HCT116 (cell line): Measurements from ENCODE around the gene AHRR. TPM values are rescaled to one million over a fixed set of nuclear protein-coding genes. Genes with fewer than 3 reads are reported as not detected.
A peak's percentile ranks its signal among the peaks of the same experiment; 100 is the strongest.

Experiments
- ATAC-seq: fragments of 200-7000 bp; cut with Tn5 transposase; 2 replicates; pipeline ENCODE4 v1.9.1; 2020; ENCODE audit warnings: mild to moderate bottlenecking, moderate library complexity
- BruUV-seq: library from RNA; stranded (reverse); fragments of 400-500 nt; replicated peaks from 2 replicates; lab custom pipeline; 2021; lab: Mats Ljungman, UMichigan
- CTCF ChIA-PET: fragments of 300-600 bp; sonication (Branson Sonifier 250); formaldehyde crosslinking; loops from one replicate; lab custom pipeline; 2021; ENCODE audit warnings: antibody characterized with exemption; lab: Charles Lee
- POLR2A ChIA-PET: fragments of 300-600, 350-600 bp; sonication (Branson Sonifier 250); formaldehyde crosslinking; loops from one replicate; lab custom pipeline; 2021; ENCODE audit warnings: antibody characterized with exemption; lab: Charles Lee
- RAD21 ChIA-PET, 2 experiments: fragments of 300-600 bp; sonication (Branson Sonifier 250); formaldehyde crosslinking; loops; one replicate each; lab custom pipeline; 2023; ENCODE audit warnings: low total read pairs in 2 of 2; ENCODE audit not compliant: uncharacterized antibody in 2 of 2, unreplicated experiment in 2 of 2, low non-redundant PET in 1 of 2; lab: Charles Lee
- DNase-seq: peaks from one replicate; pipeline ENCODE4 v3.0.0-alpha.2; 2010; ENCODE audit warnings: low read depth, low spot score
- H2AFZ ChIP-seq: fragments of 200-600 bp; shearing (Covaris generic), sonication (generic); 2 replicates; pipeline ENCODE4 v1.6.1; 2017; ENCODE audit warnings: low read depth, mixed run types, mixed read lengths, antibody characterized with exemption, low read length; ENCODE audit not compliant: poor library complexity, severe bottlenecking
- H3K27ac ChIP-seq: 2 replicates; pipeline ENCODE4 v1.5.1; 2012; ENCODE audit warnings: low read depth, low read length
- H3K27me3 ChIP-seq: fragments of 200-600 bp; sonication (generic); 2 replicates; pipeline ENCODE4 v1.6.1; 2016; ENCODE audit warnings: mixed run types, low read length, mixed read lengths; ENCODE audit not compliant: insufficient read depth
- H3K36me3 ChIP-seq, 2 experiments: fragments of 200-500 bp in 1 of 2; fragments of 200-600 bp in 1 of 2; sonication (Bioruptor generic) in 1 of 2; sonication (generic) in 1 of 2; 2 replicates each; pipeline versions ENCODE4 v1.5.1 to v1.6.1; 2014 to 2016; ENCODE audit warnings: low read length in 2 of 2, inconsistent platforms in 1 of 2, mixed read lengths in 1 of 2, mixed run types in 1 of 2; ENCODE audit not compliant: insufficient read depth in 2 of 2, control insufficient read depth in 1 of 2
- H3K4me1 ChIP-seq, 2 experiments: fragments of 200-600 bp in 1 of 2; sonication (generic) in 1 of 2; 2 replicates each; pipeline versions ENCODE4 v1.5.1 to v1.6.1; 2012 to 2017; ENCODE audit warnings: low read length in 2 of 2, inconsistent platforms in 1 of 2, mild to moderate bottlenecking in 1 of 2, mixed read lengths in 1 of 2, mixed run types in 1 of 2, moderate library complexity in 1 of 2; ENCODE audit not compliant: insufficient read depth in 2 of 2, control insufficient read depth in 1 of 2
- H3K4me2 ChIP-seq: fragments of 200-600 bp; sonication (generic); 2 replicates; pipeline ENCODE4 v1.6.1; 2017; ENCODE audit warnings: mixed run types, low read length, mixed read lengths
- H3K4me3 ChIP-seq, 2 experiments: fragments of 200-600 bp in 1 of 2; sonication (generic) in 1 of 2; replicated peaks in 1 of 2; 2 replicates each; pipeline ENCODE4 v1.5.1; 2011 to 2016; ENCODE audit warnings: low read length in 2 of 2, control low read depth in 1 of 2, low read depth in 1 of 2, mild to moderate bottlenecking in 1 of 2, mixed read lengths in 1 of 2, mixed run types in 1 of 2
- H3K79me2 ChIP-seq: fragments of 200-600 bp; sonication (generic); 2 replicates; pipeline ENCODE4 v1.6.1; 2017; ENCODE audit warnings: mild to moderate bottlenecking, mixed run types, low read length, moderate library complexity, mixed read lengths; ENCODE audit not compliant: insufficient read depth
- H3K9ac ChIP-seq: fragments of 200-600 bp; sonication (generic); 2 replicates; pipeline ENCODE4 v1.6.1; 2016; ENCODE audit warnings: low read length, mixed read lengths
- H3K9me2 ChIP-seq: fragments of 200-600 bp; sonication (generic), shearing (Covaris generic); 2 replicates; pipeline ENCODE4 v1.6.1; 2017; ENCODE audit warnings: mixed run types, mild to moderate bottlenecking, moderate library complexity; ENCODE audit not compliant: insufficient read depth
- H3K9me3 ChIP-seq, 2 experiments: fragments of 200-500 bp in 1 of 2; fragments of 200-600 bp in 1 of 2; sonication (Bioruptor generic) in 1 of 2; sonication (generic) in 1 of 2; 2 replicates each; pipeline ENCODE4 v1.6.1; 2014 to 2017; ENCODE audit warnings: low read length in 2 of 2, mixed read lengths in 2 of 2, inconsistent platforms in 1 of 2, low read depth in 1 of 2, mild to moderate bottlenecking in 1 of 2, mixed run types in 1 of 2, moderate library complexity in 1 of 2; ENCODE audit not compliant: control insufficient read depth in 1 of 2, insufficient read depth in 1 of 2
- H4K20me1 ChIP-seq: fragments of 200-600 bp; sonication (generic), shearing (Covaris generic); 2 replicates; pipeline ENCODE4 v1.6.1; 2017; ENCODE audit warnings: mixed run types, mild to moderate bottlenecking, moderate library complexity; ENCODE audit not compliant: insufficient read depth
- CBX3 ChIP-seq: IDR thresholded peaks from 2 replicates; pipeline ENCODE4 v1.6.1; 2012; ENCODE audit warnings: low read depth
- EGR1 ChIP-seq: IDR thresholded peaks from 2 replicates; pipeline ENCODE4 v1.6.1; 2012; ENCODE audit warnings: low read depth
- ELF1 ChIP-seq: IDR thresholded peaks from 2 replicates; pipeline ENCODE4 v1.6.1; 2012; ENCODE audit warnings: low read depth, borderline replicate concordance
- EZH2 ChIP-seq: fragments of 200-600 bp; sonication (generic); IDR thresholded peaks from 2 replicates; pipeline ENCODE4 v1.6.1; 2017; ENCODE audit warnings: antibody characterized with exemption, mixed run types
- JUND ChIP-seq: IDR thresholded peaks from 2 replicates; pipeline ENCODE4 v1.6.1; 2012
- POLR2AphosphoS5 ChIP-seq: IDR thresholded peaks from 2 replicates; pipeline ENCODE4 v1.6.1; 2011; ENCODE audit warnings: mild to moderate bottlenecking, low read depth, low read length, moderate library complexity
- SIN3A ChIP-seq: IDR thresholded peaks from 2 replicates; pipeline ENCODE4 v1.6.1; 2012; ENCODE audit warnings: low read depth
- TCF7L2 ChIP-seq: IDR thresholded peaks from 2 replicates; pipeline ENCODE4 v1.7.0; 2011; ENCODE audit warnings: borderline replicate concordance, inconsistent platforms; ENCODE audit not compliant: insufficient read depth, insufficient read length; ENCODE audit errors: extremely low read depth
- YY1 ChIP-seq: IDR thresholded peaks from 2 replicates; pipeline ENCODE4 v1.6.1; 2011; ENCODE audit warnings: low read length, low read depth, moderate library complexity, mild to moderate bottlenecking; ENCODE audit not compliant: insufficient replicate concordance; ENCODE audit errors: extremely low read depth
- ZFX ChIP-seq: fragments of 450-650 bp; IDR thresholded peaks from 2 replicates; pipeline ENCODE4 v1.6.1; 2017
- ZNF274 ChIP-seq: fragments of 200-500 bp; sonication (Bioruptor generic); IDR thresholded peaks from 2 replicates; pipeline ENCODE4 v1.6.1; 2014; ENCODE audit warnings: mild to moderate bottlenecking, low read depth, low read length, inconsistent platforms
- intact Hi-C: fragments of 100-400 bp; cut with micrococcal nuclease; formaldehyde crosslinking; loops from 2 replicates; pipeline ENCODE4 v1.10.0; 2022
- total RNA-seq: library from RNA; stranded (reverse); gene quantifications from one replicate; pipeline ENCODE4 v1.2.1, GENCODE V29; 2021; ENCODE audit not compliant: unreplicated experiment
- TF ChIP-seq, protein P1 (sequence below), 3 experiments: fragments of 200-600 bp in 1 of 3; sonication (generic) in 1 of 3; IDR thresholded peaks in 2 of 3; conservative IDR thresholded peaks in 1 of 3; 2 replicates each; pipeline ENCODE4 v1.5.1; 2012 to 2017; ENCODE audit warnings: low read depth in 2 of 3, low read length in 2 of 3, antibody characterized with exemption in 1 of 3, borderline replicate concordance in 1 of 3, control low read depth in 1 of 3, mild to moderate bottlenecking in 1 of 3, mixed read lengths in 1 of 3, mixed run types in 1 of 3, moderate library complexity in 1 of 3; ENCODE audit not compliant: insufficient read depth in 1 of 3
- TF ChIP-seq, protein P2 (sequence below): IDR thresholded peaks from 2 replicates; pipeline ENCODE4 v1.6.1; 2012
- TF ChIP-seq, protein P3 (sequence below): IDR thresholded peaks from 2 replicates; pipeline ENCODE4 v1.6.1; 2012
- TF ChIP-seq, protein P4 (sequence below): IDR thresholded peaks from 2 replicates; pipeline ENCODE4 v1.6.1; 2012; ENCODE audit warnings: low read depth
- TF ChIP-seq, protein P5 (sequence below): IDR thresholded peaks from 2 replicates; pipeline ENCODE4 v1.6.1; 2011; ENCODE audit warnings: mild to moderate bottlenecking, low read length, moderate library complexity; ENCODE audit not compliant: insufficient replicate concordance; ENCODE audit errors: extremely low read depth

The AHRR gene
- total RNA-seq, 1 experiment from 2014 or later, result 12.7 TPM

DNA sequence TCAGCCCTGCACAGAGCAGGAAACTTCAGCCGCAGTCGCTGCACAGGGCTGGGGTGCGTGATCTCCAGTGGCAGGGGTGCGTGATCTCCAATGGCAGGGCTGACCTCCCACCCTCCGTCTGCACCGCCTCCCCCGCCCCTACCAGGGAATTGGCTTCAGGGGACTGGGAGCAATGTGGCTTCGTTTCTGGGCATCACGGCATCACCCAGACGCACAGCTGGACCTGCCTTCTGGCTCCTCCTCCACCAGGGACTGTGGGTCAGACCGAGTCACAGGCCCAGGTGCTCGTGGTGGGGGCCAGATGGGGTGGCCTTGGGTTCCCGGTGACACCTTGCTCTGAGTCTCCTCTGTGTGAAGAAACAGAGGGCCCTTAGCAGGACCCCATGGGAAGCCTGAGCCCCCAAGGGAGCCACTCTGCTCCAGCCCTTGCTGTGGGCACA lies 51.1 kb downstream of the AHRR start:
- ATAC-seq, result no peak
- Histone ChIP-seq H3K9ac (peak overlapping the region; percentile 73), H3K9me2 (no peaks in the 10 kb centered on the region), H2AFZ (no peak overlapping the region), H3K27me3 (no peaks in the 10 kb centered on the region), H3K79me2 (no peaks in the 10 kb centered on the region; the same call in 1 of the 2 replicates), H3K4me2 (peak overlapping the region; percentile 85), H4K20me1 (no peaks in the 10 kb centered on the region), H3K9me3 (no peaks in the 10 kb centered on the region), H3K27ac (peak overlapping the region; percentile 56; the same call in 1 of the 2 replicates), H3K4me3 (peak overlapping the region in 1 of 2 experiments; percentile 55; a peak in 1 of 4 replicates), H3K36me3 (no peaks in the 10 kb centered on the region), H3K4me1 (peaks cover 16 to 54% of the 10 kb centered on the region in 2 experiments)
- DNase-seq, result no peak
- intact Hi-C loops, result no loop called here
- CTCF ChIA-PET, result no interaction called here
- RAD21 ChIA-PET, result no interaction called here
- POLR2A ChIA-PET, result no interaction called here
- TF ChIP-seq, protein P1, sequence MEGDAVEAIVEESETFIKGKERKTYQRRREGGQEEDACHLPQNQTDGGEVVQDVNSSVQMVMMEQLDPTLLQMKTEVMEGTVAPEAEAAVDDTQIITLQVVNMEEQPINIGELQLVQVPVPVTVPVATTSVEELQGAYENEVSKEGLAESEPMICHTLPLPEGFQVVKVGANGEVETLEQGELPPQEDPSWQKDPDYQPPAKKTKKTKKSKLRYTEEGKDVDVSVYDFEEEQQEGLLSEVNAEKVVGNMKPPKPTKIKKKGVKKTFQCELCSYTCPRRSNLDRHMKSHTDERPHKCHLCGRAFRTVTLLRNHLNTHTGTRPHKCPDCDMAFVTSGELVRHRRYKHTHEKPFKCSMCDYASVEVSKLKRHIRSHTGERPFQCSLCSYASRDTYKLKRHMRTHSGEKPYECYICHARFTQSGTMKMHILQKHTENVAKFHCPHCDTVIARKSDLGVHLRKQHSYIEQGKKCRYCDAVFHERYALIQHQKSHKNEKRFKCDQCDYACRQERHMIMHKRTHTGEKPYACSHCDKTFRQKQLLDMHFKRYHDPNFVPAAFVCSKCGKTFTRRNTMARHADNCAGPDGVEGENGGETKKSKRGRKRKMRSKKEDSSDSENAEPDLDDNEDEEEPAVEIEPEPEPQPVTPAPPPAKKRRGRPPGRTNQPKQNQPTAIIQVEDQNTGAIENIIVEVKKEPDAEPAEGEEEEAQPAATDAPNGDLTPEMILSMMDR (IDR thresholded peaks at IDR 0.05 in 2 of 3, conservative IDR thresholded peaks at IDR 0.05 in 1 of 3; ENCODE audit: borderline replicate concordance in 1 of 3, insufficient read depth in 1 of 3, low read depth in 2 of 3, low read length in 2 of 3), result no peak
- TF ChIP-seq SIN3A (no peak), ZNF274 (no peak), ELF1 (no peak), TCF7L2 (no peak), EGR1 (no peak), JUND (no peak), POLR2AphosphoS5 (no peak), YY1 (no peak), ZFX (no peak), CBX3 (no peak), EZH2 (no peak)
- TF ChIP-seq, protein P2, sequence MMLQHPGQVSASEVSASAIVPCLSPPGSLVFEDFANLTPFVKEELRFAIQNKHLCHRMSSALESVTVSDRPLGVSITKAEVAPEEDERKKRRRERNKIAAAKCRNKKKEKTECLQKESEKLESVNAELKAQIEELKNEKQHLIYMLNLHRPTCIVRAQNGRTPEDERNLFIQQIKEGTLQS, result no peak
- TF ChIP-seq, protein P3, sequence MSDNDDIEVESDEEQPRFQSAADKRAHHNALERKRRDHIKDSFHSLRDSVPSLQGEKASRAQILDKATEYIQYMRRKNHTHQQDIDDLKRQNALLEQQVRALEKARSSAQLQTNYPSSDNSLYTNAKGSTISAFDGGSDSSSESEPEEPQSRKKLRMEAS, result no peak
- TF ChIP-seq, protein P4, sequence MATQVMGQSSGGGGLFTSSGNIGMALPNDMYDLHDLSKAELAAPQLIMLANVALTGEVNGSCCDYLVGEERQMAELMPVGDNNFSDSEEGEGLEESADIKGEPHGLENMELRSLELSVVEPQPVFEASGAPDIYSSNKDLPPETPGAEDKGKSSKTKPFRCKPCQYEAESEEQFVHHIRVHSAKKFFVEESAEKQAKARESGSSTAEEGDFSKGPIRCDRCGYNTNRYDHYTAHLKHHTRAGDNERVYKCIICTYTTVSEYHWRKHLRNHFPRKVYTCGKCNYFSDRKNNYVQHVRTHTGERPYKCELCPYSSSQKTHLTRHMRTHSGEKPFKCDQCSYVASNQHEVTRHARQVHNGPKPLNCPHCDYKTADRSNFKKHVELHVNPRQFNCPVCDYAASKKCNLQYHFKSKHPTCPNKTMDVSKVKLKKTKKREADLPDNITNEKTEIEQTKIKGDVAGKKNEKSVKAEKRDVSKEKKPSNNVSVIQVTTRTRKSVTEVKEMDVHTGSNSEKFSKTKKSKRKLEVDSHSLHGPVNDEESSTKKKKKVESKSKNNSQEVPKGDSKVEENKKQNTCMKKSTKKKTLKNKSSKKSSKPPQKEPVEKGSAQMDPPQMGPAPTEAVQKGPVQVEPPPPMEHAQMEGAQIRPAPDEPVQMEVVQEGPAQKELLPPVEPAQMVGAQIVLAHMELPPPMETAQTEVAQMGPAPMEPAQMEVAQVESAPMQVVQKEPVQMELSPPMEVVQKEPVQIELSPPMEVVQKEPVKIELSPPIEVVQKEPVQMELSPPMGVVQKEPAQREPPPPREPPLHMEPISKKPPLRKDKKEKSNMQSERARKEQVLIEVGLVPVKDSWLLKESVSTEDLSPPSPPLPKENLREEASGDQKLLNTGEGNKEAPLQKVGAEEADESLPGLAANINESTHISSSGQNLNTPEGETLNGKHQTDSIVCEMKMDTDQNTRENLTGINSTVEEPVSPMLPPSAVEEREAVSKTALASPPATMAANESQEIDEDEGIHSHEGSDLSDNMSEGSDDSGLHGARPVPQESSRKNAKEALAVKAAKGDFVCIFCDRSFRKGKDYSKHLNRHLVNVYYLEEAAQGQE, result no peak
- TF ChIP-seq, protein P5, sequence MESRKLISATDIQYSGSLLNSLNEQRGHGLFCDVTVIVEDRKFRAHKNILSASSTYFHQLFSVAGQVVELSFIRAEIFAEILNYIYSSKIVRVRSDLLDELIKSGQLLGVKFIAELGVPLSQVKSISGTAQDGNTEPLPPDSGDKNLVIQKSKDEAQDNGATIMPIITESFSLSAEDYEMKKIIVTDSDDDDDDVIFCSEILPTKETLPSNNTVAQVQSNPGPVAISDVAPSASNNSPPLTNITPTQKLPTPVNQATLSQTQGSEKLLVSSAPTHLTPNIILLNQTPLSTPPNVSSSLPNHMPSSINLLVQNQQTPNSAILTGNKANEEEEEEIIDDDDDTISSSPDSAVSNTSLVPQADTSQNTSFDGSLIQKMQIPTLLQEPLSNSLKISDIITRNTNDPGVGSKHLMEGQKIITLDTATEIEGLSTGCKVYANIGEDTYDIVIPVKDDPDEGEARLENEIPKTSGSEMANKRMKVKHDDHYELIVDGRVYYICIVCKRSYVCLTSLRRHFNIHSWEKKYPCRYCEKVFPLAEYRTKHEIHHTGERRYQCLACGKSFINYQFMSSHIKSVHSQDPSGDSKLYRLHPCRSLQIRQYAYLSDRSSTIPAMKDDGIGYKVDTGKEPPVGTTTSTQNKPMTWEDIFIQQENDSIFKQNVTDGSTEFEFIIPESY, result no peak
- no TSS peak for BruUV-seq
